Thyroid gland (tissue), 4 donors: ENCODE data around the gene RHOB.

Experiments used
- CTCF ChIP-seq, 6 experiments: fragments of 200-600 bp in 3 of 6; fragments of 450-650 bp in 3 of 6; sonication (generic) in 3 of 6; IDR thresholded peaks; one replicate each; pipeline ENCODE4 v1.5.1; 2016 to 2019; ENCODE audit warnings: antibody characterized with exemption in 6 of 6, mild to moderate bottlenecking in 2 of 6, inconsistent platforms in 1 of 6, moderate library complexity in 1 of 6
- POLR2A ChIP-seq, 2 donors: fragments of 450-650 bp; IDR thresholded peaks; one replicate each; pipeline ENCODE4 v1.6.1; 2017; ENCODE audit warnings: antibody characterized with exemption in 2 of 2, mild to moderate bottlenecking in 2 of 2, moderate library complexity in 1 of 2

GRCh38 chr2:20436716-20437470 lies 10.0 kb upstream of the RHOB start:
- TF ChIP-seq CTCF (IDR thresholded peaks at IDR 0.05) (no peak), POLR2A (IDR thresholded peaks at IDR 0.05) (no peak)
